Trophoblast cell (in vitro differentiated cells and primary cell): ENCODE measurements around the gene CACNA2D1.
A peak's percentile ranks its signal among the peaks of the same experiment; 100 is the strongest.

Experiments used
- DNase-seq, 2 donors: peaks; one replicate each; pipeline ENCODE4 v3.0.0-alpha.2; 2016
- H2AFZ ChIP-seq: 2 replicates; pipeline ENCODE4 v1.6.1; 2013; ENCODE audit warnings: low read length, moderate library complexity, mild to moderate bottlenecking; ENCODE audit not compliant: insufficient read depth, poor library complexity
- H2AK5ac ChIP-seq: 2 replicates; pipeline ENCODE4 v1.6.1; 2013; ENCODE audit warnings: mild to moderate bottlenecking, low read length
- H2BK120ac ChIP-seq: 2 replicates; pipeline ENCODE4 v1.6.1; 2013; ENCODE audit warnings: low read length, mild to moderate bottlenecking, moderate library complexity; ENCODE audit not compliant: insufficient read depth, poor library complexity
- H2BK12ac ChIP-seq: 2 replicates; pipeline ENCODE4 v1.6.1; 2013; ENCODE audit warnings: mild to moderate bottlenecking, low read length, moderate library complexity
- H2BK5ac ChIP-seq: 2 replicates; pipeline ENCODE4 v1.6.1; 2013; ENCODE audit warnings: low read length, low read depth, moderate library complexity, mild to moderate bottlenecking; ENCODE audit not compliant: poor library complexity
- H3K14ac ChIP-seq: 2 replicates; pipeline ENCODE4 v1.6.1; 2013; ENCODE audit warnings: mild to moderate bottlenecking, low read length
- H3K18ac ChIP-seq: 2 replicates; pipeline ENCODE4 v1.6.1; 2013; ENCODE audit warnings: mild to moderate bottlenecking, low read length
- H3K23ac ChIP-seq: 2 replicates; pipeline ENCODE4 v1.6.1; 2013; ENCODE audit warnings: low read length
- H3K27ac ChIP-seq: 2 replicates; pipeline ENCODE4 v1.5.1; 2013; ENCODE audit warnings: low read depth, mild to moderate bottlenecking, inconsistent platforms, low read length, moderate library complexity
- H3K27me3 ChIP-seq: 2 replicates; pipeline ENCODE4 v1.6.1; 2013; ENCODE audit warnings: inconsistent platforms, mild to moderate bottlenecking, low read length, moderate library complexity; ENCODE audit not compliant: insufficient read depth
- H3K36me3 ChIP-seq, 2 experiments: 1 replicate in 1 of 2; 2 replicates in 1 of 2; pipeline ENCODE4 v1.6.1; 2013; ENCODE audit warnings: low read length in 2 of 2, mild to moderate bottlenecking in 2 of 2, moderate library complexity in 1 of 2; ENCODE audit not compliant: insufficient read depth in 2 of 2, control insufficient read depth in 1 of 2
- H3K4ac ChIP-seq: 2 replicates; pipeline ENCODE4 v1.6.1; 2013; ENCODE audit warnings: low read depth, mild to moderate bottlenecking, low read length, moderate library complexity
- H3K4me1 ChIP-seq, 2 experiments: 1 replicate in 1 of 2; 2 replicates in 1 of 2; pipeline ENCODE4 v1.6.1; 2013; ENCODE audit warnings: low read length in 2 of 2, mild to moderate bottlenecking in 2 of 2, moderate library complexity in 1 of 2; ENCODE audit not compliant: insufficient read depth in 2 of 2, control insufficient read depth in 1 of 2
- H3K4me2 ChIP-seq: 2 replicates; pipeline ENCODE4 v1.6.1; 2013; ENCODE audit warnings: inconsistent platforms, mild to moderate bottlenecking, low read length, moderate library complexity
- H3K4me3 ChIP-seq: 2 replicates; pipeline ENCODE4 v1.5.1; 2013; ENCODE audit warnings: mild to moderate bottlenecking, low read depth, low read length, inconsistent platforms
- H3K79me1 ChIP-seq: one replicate; pipeline ENCODE4 v1.6.1; 2013; ENCODE audit warnings: low read length
- H3K79me2 ChIP-seq: 2 replicates; pipeline ENCODE4 v1.6.1; 2013; ENCODE audit warnings: low read length, mild to moderate bottlenecking; ENCODE audit not compliant: control insufficient read depth, insufficient read depth, poor library complexity
- H3K9ac ChIP-seq: 2 replicates; pipeline ENCODE4 v1.6.1; 2013; ENCODE audit warnings: mild to moderate bottlenecking, low read length
- H3K9me3 ChIP-seq: 2 replicates; pipeline ENCODE4 v1.6.1; 2013; ENCODE audit warnings: low read depth, mild to moderate bottlenecking, control low read depth, inconsistent platforms, low read length; ENCODE audit not compliant: insufficient read depth
- H4K12ac ChIP-seq: 2 replicates; pipeline ENCODE4 v1.6.1; 2013; ENCODE audit warnings: low read depth, mild to moderate bottlenecking, low read length, moderate library complexity
- H4K8ac ChIP-seq: 2 replicates; pipeline ENCODE4 v1.6.1; 2013; ENCODE audit warnings: low read depth, mild to moderate bottlenecking, low read length, moderate library complexity
- H4K91ac ChIP-seq: one replicate; pipeline ENCODE4 v1.6.1; 2013; ENCODE audit warnings: low read depth, mild to moderate bottlenecking, low read length, moderate library complexity
- WGBS: extraction: QIAGEN DNeasy Blood & Tissue Kit; methylation state at CpG from one replicate; pipeline ENCODE4 v1.1.7; 2013; ENCODE audit warnings: missing lambda C conversion rate; ENCODE audit not compliant: insufficient read length, insufficient coverage; ENCODE audit errors: extremely low coverage; 5-methylcytosine and 5-hydroxymethylcytosine counted together

CACNA2D1 gene

DNA sequence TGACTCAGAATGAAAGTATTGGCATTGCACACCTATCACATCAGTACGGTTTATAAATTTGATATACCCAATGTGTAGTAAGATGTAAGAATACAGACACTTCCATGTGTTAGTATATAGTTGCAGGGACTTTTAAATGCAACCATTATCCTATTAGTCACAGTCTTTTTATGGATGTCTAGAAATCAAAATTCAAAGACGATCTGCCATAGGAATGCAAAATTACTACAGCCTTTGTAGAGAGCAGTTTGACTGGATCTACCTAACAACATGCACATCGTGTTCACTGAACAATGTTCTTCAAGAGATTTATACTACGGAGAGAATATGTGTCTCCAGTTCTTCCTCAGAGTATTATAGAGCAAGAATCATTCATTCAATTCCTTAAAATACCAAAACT lies 356.5 kb downstream of the CACNA2D1 start:
- Histone ChIP-seq H3K9me3 (no peaks in the 10 kb centered on the region), H2AFZ (no peak overlapping the region), H3K79me2 (no peaks in the 10 kb centered on the region), H3K4me1 (no peaks in the 10 kb centered on the region), H3K4me2 (no peak overlapping the region), H4K12ac (no peak overlapping the region), H3K36me3 (no peaks in the 10 kb centered on the region), H2AK5ac (no peak overlapping the region), H3K9ac (no peak overlapping the region), H3K27ac (no peak overlapping the region), H3K14ac (no peak overlapping the region), H4K8ac (no peak overlapping the region), H2BK5ac (no peak overlapping the region), H4K91ac (no peak overlapping the region), H3K4ac (no peak overlapping the region), H2BK120ac (no peak overlapping the region), H3K23ac (no peak overlapping the region), H3K27me3 (no peaks in the 10 kb centered on the region), H3K79me1 (no peaks in the 10 kb centered on the region), H3K4me3 (no peak overlapping the region), H3K18ac (no peak overlapping the region), H2BK12ac (no peak overlapping the region)
- WGBS: no CpG with 5 or more reads among the region's 4 CpGs
- no peak for DNase-seq

DNA sequence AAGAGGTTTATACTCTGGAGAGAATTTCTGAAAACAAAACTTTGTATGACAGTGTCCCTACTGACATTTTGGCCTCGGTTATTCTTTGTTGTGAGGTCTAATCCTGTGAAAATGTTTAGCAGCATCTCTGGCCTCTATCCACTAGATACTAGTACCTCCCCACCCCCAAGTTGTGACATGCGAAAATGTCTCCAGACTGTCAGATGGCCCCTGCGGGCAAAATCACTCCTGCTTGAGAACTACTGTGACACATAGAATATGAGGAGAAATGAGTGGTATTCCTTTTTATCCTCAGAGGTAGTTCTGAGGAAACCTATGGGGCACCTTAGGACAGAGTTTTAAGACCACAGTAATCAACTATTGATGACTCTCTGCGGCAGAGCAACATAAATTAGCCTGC lies 358.5 kb downstream of the CACNA2D1 start:
- Histone ChIP-seq H4K91ac (no peak overlapping the region), H3K23ac (no peak overlapping the region), H3K4me1 (no peaks in the 10 kb centered on the region), H2BK12ac (no peak overlapping the region), H2BK5ac (no peak overlapping the region), H3K18ac (no peak overlapping the region), H3K9me3 (no peaks in the 10 kb centered on the region), H2BK120ac (no peak overlapping the region), H3K79me2 (no peaks in the 10 kb centered on the region), H4K8ac (no peak overlapping the region), H3K4me3 (no peak overlapping the region), H2AK5ac (no peak overlapping the region), H3K27ac (no peak overlapping the region), H3K14ac (no peak overlapping the region), H3K27me3 (no peaks in the 10 kb centered on the region), H3K79me1 (no peaks in the 10 kb centered on the region), H3K36me3 (no peaks in the 10 kb centered on the region), H3K9ac (no peak overlapping the region), H3K4me2 (no peak overlapping the region), H2AFZ (no peak overlapping the region), H4K12ac (no peak overlapping the region), H3K4ac (no peak overlapping the region)
- peak; percentile 50 to 67 for DNase-seq
- WGBS: no CpG with 5 or more reads among the region's 4 CpGs

DNA sequence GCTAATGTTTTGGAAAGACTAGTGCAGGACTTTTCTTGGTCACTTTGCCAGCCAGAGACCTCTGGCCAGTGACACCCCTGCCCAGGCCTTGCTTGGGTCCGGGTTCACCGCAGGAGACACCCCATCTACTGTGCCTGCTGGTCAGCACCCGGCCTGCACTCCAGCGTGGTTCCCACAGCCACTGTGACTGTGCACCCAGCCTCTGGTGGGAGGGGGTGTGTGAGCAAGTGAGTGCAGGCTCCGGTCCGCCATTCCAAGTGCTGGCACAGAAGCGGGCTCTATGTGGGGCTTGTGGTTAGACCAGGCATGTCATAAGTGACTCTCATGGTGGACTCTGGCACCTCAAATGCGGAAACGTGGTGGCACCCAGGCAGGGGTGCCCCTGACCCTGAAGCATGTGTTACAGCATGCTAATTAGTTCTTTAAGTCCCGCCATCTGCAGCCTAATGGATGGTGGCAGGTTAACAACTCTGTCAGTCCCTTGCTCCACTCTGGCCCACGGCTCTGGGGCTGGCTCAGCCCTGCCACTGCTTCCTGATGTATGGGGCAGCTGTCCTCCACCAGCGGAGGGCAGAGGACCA lies 361.8 kb downstream of the CACNA2D1 start:
- H3K4me1 ChIP-seq: no peaks in the 10 kb centered on the region
- H3K36me3 ChIP-seq: no peaks in the 10 kb centered on the region
- no peak overlapping the region for H3K27ac ChIP-seq
- no peak overlapping the region for H4K8ac ChIP-seq
- no peak overlapping the region for H3K4ac ChIP-seq
- WGBS: no CpG with 5 or more reads among the region's 12 CpGs
- no peaks in the 10 kb centered on the region for H3K79me2 ChIP-seq
- no peak overlapping the region for H2AK5ac ChIP-seq
- no peak overlapping the region for H3K4me2 ChIP-seq
- H2BK120ac ChIP-seq: no peak overlapping the region
- H3K14ac ChIP-seq: no peak overlapping the region
- DNase-seq: no peak
- no peak overlapping the region for H2BK12ac ChIP-seq
- no peak overlapping the region for H3K9ac ChIP-seq
- no peaks in the 10 kb centered on the region for H3K79me1 ChIP-seq
- H4K12ac ChIP-seq: no peak overlapping the region
- H3K18ac ChIP-seq: no peak overlapping the region
- H2AFZ ChIP-seq: no peak overlapping the region
- no peak overlapping the region for H3K23ac ChIP-seq
- H2BK5ac ChIP-seq: no peak overlapping the region
- H3K27me3 ChIP-seq: no peaks in the 10 kb centered on the region
- H4K91ac ChIP-seq: no peak overlapping the region
- no peaks in the 10 kb centered on the region for H3K9me3 ChIP-seq
- H3K4me3 ChIP-seq: no peak overlapping the region

DNA sequence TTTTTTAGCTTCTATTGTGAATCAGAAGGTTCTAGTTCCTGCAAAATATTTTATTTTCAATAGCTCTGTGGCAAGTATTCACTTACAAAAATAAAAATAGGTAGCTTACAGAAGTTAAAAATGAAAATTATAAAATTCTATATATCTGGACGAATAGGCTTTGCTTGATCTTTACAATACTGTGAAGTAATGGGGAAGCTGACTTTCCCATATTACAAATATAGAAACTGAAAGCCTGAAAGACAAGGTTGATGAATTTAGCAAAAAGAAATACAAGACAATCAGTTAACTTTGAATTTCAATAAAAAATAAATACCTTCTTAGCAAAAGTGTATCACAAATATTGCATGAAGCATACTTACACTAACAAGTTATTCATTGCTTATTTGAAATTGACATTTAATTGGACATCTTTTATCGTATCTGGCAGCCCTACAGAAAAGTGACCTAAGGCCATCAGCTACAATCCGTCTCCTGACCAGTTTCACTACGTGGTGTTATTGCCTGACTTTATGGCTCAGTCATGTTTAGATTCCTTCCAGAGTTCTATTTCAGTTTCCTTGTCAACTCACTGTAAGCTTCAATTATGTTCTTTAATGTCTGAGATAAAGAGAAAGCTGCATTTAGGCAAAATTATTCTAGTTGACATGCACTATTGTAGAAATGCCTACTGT lies 363.2 kb downstream of the CACNA2D1 start:
- H3K9ac ChIP-seq: no peak overlapping the region

More for the DNA sequence above, 363.2 kb downstream of the CACNA2D1 start:
- Histone ChIP-seq H3K4me2 (no peak overlapping the region), H3K27me3 (no peaks in the 10 kb centered on the region), H3K4me3 (no peak overlapping the region), H4K12ac (no peak overlapping the region), H2BK5ac (no peak overlapping the region), H3K9me3 (no peaks in the 10 kb centered on the region), H3K23ac (no peak overlapping the region), H3K4me1 (no peaks in the 10 kb centered on the region), H4K91ac (no peak overlapping the region), H3K27ac (no peak overlapping the region), H2BK12ac (no peak overlapping the region), H3K4ac (no peak overlapping the region), H3K18ac (no peak overlapping the region), H3K36me3 (no peaks in the 10 kb centered on the region), H3K79me2 (no peaks in the 10 kb centered on the region), H3K79me1 (no peaks in the 10 kb centered on the region), H4K8ac (no peak overlapping the region), H2AFZ (no peak overlapping the region), H2AK5ac (no peak overlapping the region), H2BK120ac (no peak overlapping the region), H3K14ac (no peak overlapping the region)
- DNase-seq: no peak
- WGBS: no CpG with 5 or more reads among the region's 4 CpGs
